K562 (cell line): ENCODE data around the gene HIVEP1. TPM values are rescaled to one million over a fixed set of nuclear protein-coding genes. Genes with fewer than 3 reads are reported as not detected.

Experiments used
- CREBBP ChIP-seq: IDR thresholded peaks from one replicate; pipeline ENCODE4 v1.6.1; 2012; ENCODE audit warnings: low read depth, mild to moderate bottlenecking, control low read depth, inconsistent platforms, low read length
- CTBP1 ChIP-seq: fragments of 450-650 bp; IDR thresholded peaks from 2 replicates; pipeline ENCODE4 v1.6.1; 2016; ENCODE audit warnings: borderline replicate concordance
- DLX4 ChIP-seq: fragments of 250-450 bp; sonication (Bioruptor Pico); IDR thresholded peaks from 2 replicates; pipeline ENCODE4 v1.6.1; 2021; ENCODE audit warnings: mild to moderate bottlenecking
- FOXA3 ChIP-seq, 2 experiments: fragments of 450-650 bp in 1 of 2; sonication (generic) in 1 of 2; formaldehyde crosslinking; IDR thresholded peaks in 1 of 2; conservative IDR thresholded peaks in 1 of 2; 2 replicates each; pipeline versions ENCODE4 v1.4.0 to v1.8.0; 2020 to 2022; ENCODE audit warnings: mild to moderate bottlenecking in 2 of 2, missing genetic modification reagents in 1 of 2
- HDAC6 ChIP-seq: IDR thresholded peaks from 2 replicates; pipeline ENCODE4 v1.6.1; 2012; ENCODE audit warnings: low read depth, mild to moderate bottlenecking, control low read depth, inconsistent platforms, low read length, moderate library complexity
- IFI16 ChIP-seq: fragments of 250-450 bp; sonication (Bioruptor Pico); IDR thresholded peaks from 2 replicates; pipeline ENCODE4 v2.1.2; 2022; ENCODE audit warnings: mild to moderate bottlenecking, inconsistent platforms
- KAT2B ChIP-seq: IDR thresholded peaks from one replicate; pipeline ENCODE4 v1.6.1; 2012; ENCODE audit warnings: low read depth, mild to moderate bottlenecking, control low read depth, inconsistent platforms, low read length, moderate library complexity
- KDM5B ChIP-seq: fragments of 200-600 bp; sonication (generic); IDR thresholded peaks from 2 replicates; pipeline ENCODE4 v1.6.1; 2012; ENCODE audit warnings: low read depth, mild to moderate bottlenecking, moderate library complexity, low read length, control low read depth, inconsistent platforms; ENCODE audit not compliant: insufficient replicate concordance
- LARP7 ChIP-seq: fragments of 450-650 bp; IDR thresholded peaks from 2 replicates; pipeline ENCODE4 v1.6.1; 2016
- NCOR1 ChIP-seq: fragments of 450-650 bp; IDR thresholded peaks from 2 replicates; pipeline ENCODE4 v1.6.1; 2016; ENCODE audit warnings: mild to moderate bottlenecking, moderate library complexity
- RAD51 ChIP-seq: fragments of 450-650 bp; IDR thresholded peaks from 2 replicates; pipeline ENCODE4 v1.7.1; 2016; ENCODE audit warnings: low read depth, mild to moderate bottlenecking, borderline replicate concordance
- RBFOX2 ChIP-seq: fragments of 200-400 bp; formaldehyde crosslinking; IDR thresholded peaks from 2 replicates; pipeline ENCODE4 v1.6.1; 2017; ENCODE audit warnings: low read depth, mild to moderate bottlenecking, low read length, moderate library complexity
- RBM39 ChIP-seq: fragments of 200-400 bp; formaldehyde crosslinking; optimal IDR thresholded peaks from 2 replicates; pipeline ENCODE3; 2018; ENCODE audit warnings: low read depth, low read length
- TCF7 ChIP-seq: sonication (generic); IDR thresholded peaks from 2 replicates; pipeline ENCODE4 v1.6.1; 2016; ENCODE audit warnings: antibody characterized with exemption, borderline replicate concordance
- TFAP4 ChIP-seq: sonication (generic); formaldehyde crosslinking; IDR thresholded peaks from 2 replicates; pipeline ENCODE4 v1.8.0; 2022; ENCODE audit warnings: missing genetic modification reagents, mild to moderate bottlenecking, moderate library complexity, borderline replicate concordance
- TOE1 ChIP-seq, 2 experiments: fragments of 450-650 bp in 1 of 2; sonication (generic) in 1 of 2; formaldehyde crosslinking in 1 of 2; IDR thresholded peaks; 2 replicates each; pipeline versions ENCODE4 v1.7.1 to v1.8.0; 2016 to 2022; ENCODE audit warnings: borderline replicate concordance in 2 of 2, mild to moderate bottlenecking in 2 of 2, antibody characterized with exemption in 1 of 2, inconsistent platforms in 1 of 2, low read depth in 1 of 2, missing genetic modification reagents in 1 of 2, moderate library complexity in 1 of 2
- TSC22D4 ChIP-seq: fragments of 450-650 bp; IDR thresholded peaks from 2 replicates; pipeline ENCODE4 v1.6.1; 2016; ENCODE audit warnings: missing genetic modification characterization, missing biosample characterization, control low read depth
- UBTF ChIP-seq, 2 experiments: IDR thresholded peaks; 2 replicates each; pipeline ENCODE4 v1.6.1; 2012; ENCODE audit warnings: improper control_type of control experiment in 2 of 2, low read depth in 2 of 2, low read length in 2 of 2, borderline replicate concordance in 1 of 2
- WHSC1 ChIP-seq: IDR thresholded peaks from one replicate; pipeline ENCODE4 v1.6.1; 2012; ENCODE audit warnings: low read length, control low read depth, inconsistent platforms
- ZNF133 ChIP-seq: fragments of 250-450 bp; sonication (Bioruptor Pico); IDR thresholded peaks from 2 replicates; pipeline ENCODE4 v1.4.0; 2020; ENCODE audit warnings: mild to moderate bottlenecking
- ZNF184 ChIP-seq: sonication (generic); formaldehyde crosslinking; IDR thresholded peaks from 2 replicates; pipeline ENCODE4 v1.5.0; 2020; ENCODE audit warnings: missing genetic modification reagents
- ZNF311 ChIP-seq: fragments of 250-450 bp; sonication (Bioruptor Pico); IDR thresholded peaks from 2 replicates; pipeline ENCODE4 v1.4.0; 2020; ENCODE audit warnings: mild to moderate bottlenecking, moderate library complexity
- ZNF354B ChIP-seq: fragments of 250-450 bp; sonication (Bioruptor Pico); IDR thresholded peaks from 2 replicates; pipeline ENCODE4 v1.4.0; 2020
- ZNF586 ChIP-seq: fragments of 450-650 bp; formaldehyde crosslinking; conservative IDR thresholded peaks from 2 replicates; pipeline ENCODE4 v1.4.0; 2020; ENCODE audit warnings: mild to moderate bottlenecking, moderate library complexity
- ZNF589 ChIP-seq: fragments of 200-800 bp; sonication (Bioruptor generic); IDR thresholded peaks from 2 replicates; pipeline ENCODE4 v1.6.1; 2016; ENCODE audit warnings: low read depth, missing genetic modification characterization, missing compliant biosample characterization
- polyA plus RNA-seq, 8 experiments: library from polyadenylated mRNA; depleted of rRNA in 4 of 8; stranded (reverse) in 5 of 8; unstranded in 3 of 8; fragments of >200 nt; fragmentation: Nextera tagmentation in 2 of 8; fragmentation: Illumina TruSeq in 1 of 8; extraction: Ambion mirVana in 2 of 8; extraction: Trizol in 1 of 8; gene quantifications; 2 replicates each; pipeline versions ENCODE4 v1.2.1 to v1.2.3, GENCODE V29; 2011 to 2014; ENCODE audit warnings: inconsistent platforms in 1 of 8, missing spikeins in 1 of 8
- total RNA-seq, 7 experiments: library from RNA; depleted of rRNA in 6 of 7; stranded (reverse); fragments of >200 nt in 6 of 7; fragmentation: Illumina TruSeq in 2 of 7; extraction: Trizol in 2 of 7; gene quantifications; 2 replicates each; pipeline versions ENCODE4 v1.2.1 to v1.2.3, GENCODE V29; 2011 to 2021; ENCODE audit warnings: low replicate concordance in 1 of 7

Gene HIVEP1
- total and polyA plus RNA-seq, 9 of the 15 experiments (the other 6 are each of a cell fraction or from before 2014, with no cell fraction given), result 6.0 to 33.3 (median 21.7) TPM

- TF ChIP-seq UBTF (IDR thresholded peaks at IDR 0.05; ENCODE audit: borderline replicate concordance in 1 of 2, low read depth in 2 of 2, low read length in 2 of 2) (0 out of 4 replicates have a peak, but pooled peaks of 1 of the 2 experiments have one; percentile 16), ZNF354B (no peak), CTBP1 (no peak), LARP7 (0 out of 2 replicates have a peak, but pooled peaks have one; percentile 9), FOXA3 (CRISPR knock-in tag; conservative IDR thresholded peaks at IDR 0.05 in 1 of 2, IDR thresholded peaks at IDR 0.05 in 1 of 2) (no peak), ZNF586 (CRISPR knock-in tag) (no peak), ZNF311 (CRISPR knock-in tag) (0 out of 2 replicates have a peak, but pooled peaks have one; percentile 19), ZNF184 (no peak), DLX4 (CRISPR knock-in tag) (no peak), CREBBP (peak; percentile 51), RBM39 (no peak), KAT2B (no peak), KDM5B (peak; percentile 62), TSC22D4 (tag) (no peak), TCF7 (no peak), WHSC1 (no peak), IFI16 (CRISPR knock-in tag) (no peak), RAD51 (no peak), RBFOX2 (peak; percentile 55; the same call in 1 of the 2 replicates), HDAC6 (no peak), ZNF133 (CRISPR knock-in tag) (no peak), TFAP4 (CRISPR knock-in tag) (no peak), NCOR1 (no peak), TOE1 (IDR thresholded peaks at IDR 0.05; ENCODE audit: borderline replicate concordance) (peak; percentile 56; the same call in 1 of the 2 replicates), TOE1 (CRISPR knock-in tag; IDR thresholded peaks at IDR 0.05; ENCODE audit: borderline replicate concordance, low read depth) (no peak), ZNF589 (CRISPR knock-in tag) (peak; percentile 26; the same call in 1 of the 2 replicates)
Measured at GRCh38 chr6:12010635-12011275, 1.4 kb upstream of the HIVEP1 start (continued).
